ENCODE measurements around the gene TMEM163.
"Not testable (repeated sequence)": the region's sequence is repeated elsewhere in the genome, so short reads cannot be mapped to it uniquely, and the experiment has no call there.

TMEM163 gene

DNA sequence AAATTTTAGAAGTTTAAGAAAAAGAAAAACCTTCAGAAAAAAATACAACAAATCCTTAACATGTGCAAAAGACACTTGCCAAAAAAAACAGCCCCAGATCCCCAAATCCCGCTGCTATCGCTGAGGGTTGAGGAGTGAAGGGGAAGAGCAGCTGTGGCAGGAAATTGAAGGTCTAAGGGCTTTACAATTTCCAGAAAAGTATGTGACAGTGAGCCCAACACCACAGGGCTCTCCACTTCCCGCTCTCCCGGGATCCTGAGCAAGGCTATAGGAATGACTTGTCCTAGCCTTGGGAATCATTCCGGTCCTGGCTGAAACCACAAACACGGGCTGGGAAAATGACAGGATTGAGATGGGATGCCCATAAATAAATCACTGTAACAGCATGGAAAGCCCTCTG, 191.4 kb downstream of the TMEM163 start:
- DNase-seq (ENCODE audit: low read depth): no peak

DNA sequence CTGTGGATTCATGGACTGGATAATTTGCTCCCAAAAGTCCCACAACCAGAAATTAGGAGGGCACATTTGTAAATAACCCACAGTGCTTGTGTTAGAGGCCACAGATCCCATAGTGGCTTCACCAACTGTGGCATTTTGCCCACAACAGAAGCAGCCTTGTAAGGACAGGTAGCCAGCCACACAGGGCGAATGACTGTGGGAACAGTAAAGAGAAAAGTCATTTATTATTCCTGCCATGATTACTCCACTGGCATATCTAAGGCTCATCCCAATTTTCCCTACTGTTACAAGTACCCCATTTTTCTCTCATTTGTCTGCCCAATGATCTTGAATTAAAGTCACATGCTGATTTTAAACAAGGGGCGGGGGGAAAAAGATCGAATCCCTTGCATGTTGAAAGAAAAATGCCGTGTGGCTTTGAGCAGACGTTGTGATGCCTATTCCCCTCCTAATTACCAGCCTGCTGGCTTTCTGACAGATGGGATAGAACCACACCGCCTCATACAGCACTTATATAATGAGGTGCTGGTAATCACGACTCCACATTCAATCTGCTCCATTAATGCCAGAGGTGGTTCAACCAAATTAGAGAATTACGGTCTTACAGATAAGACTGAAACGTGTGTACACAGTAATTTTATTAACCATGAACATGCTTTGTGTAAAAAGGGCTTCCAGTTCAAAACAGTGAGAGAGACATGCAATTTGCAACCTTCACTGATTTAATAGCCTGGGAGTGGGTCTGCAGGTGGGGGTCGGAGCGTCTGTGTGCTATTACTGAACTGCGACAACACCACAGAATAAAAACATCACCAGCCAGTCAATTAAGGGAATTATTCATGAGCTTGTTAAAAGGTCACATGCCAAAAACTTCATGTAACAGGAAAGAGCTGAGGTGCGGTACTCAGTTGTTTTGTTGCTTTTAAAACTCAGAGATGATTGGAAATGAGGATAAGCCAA, 196.0 kb downstream of the TMEM163 start:
- no peak for DNase-seq (ENCODE audit: low read depth)

DNA sequence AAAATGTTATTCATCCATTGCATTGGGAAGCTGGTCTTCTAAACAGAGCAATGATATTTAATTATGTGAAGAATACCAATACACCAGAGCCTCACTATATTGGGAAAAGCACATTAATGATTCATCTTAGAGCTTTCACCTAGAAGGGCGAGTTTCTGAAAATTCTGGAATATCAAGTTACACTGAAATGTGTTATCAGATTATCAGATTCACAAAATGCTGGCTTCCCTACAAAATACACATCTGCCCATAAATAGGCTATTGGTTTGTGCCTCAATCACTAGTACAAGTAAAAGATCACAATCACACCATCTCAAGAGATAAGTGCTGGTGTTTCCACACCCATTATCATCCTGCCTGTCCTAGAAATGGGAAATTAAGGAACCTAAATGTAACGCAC, 200.7 kb downstream of the TMEM163 start:
- no peak for DNase-seq (ENCODE audit: low read depth)

DNA sequence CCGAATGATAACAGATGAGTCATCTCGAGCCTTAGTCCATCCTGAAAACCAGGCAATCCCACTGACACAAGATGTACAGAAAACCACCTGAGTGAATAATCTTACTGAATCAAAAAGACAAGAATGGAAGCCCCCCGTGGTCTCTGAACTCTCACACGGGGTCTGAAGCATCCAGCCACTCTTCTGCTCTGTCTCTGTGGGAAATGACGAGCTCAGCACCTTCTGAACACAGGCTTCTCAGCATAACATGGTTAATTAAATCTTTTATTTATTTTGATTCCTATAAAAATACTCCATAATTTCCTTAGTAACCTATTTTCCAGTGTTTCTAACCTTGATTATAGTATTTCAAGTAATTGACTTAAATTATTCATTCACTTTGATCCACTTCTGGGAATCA, 203.7 kb downstream of the TMEM163 start:
- DNase-seq (ENCODE audit: low read depth): no peak

DNA sequence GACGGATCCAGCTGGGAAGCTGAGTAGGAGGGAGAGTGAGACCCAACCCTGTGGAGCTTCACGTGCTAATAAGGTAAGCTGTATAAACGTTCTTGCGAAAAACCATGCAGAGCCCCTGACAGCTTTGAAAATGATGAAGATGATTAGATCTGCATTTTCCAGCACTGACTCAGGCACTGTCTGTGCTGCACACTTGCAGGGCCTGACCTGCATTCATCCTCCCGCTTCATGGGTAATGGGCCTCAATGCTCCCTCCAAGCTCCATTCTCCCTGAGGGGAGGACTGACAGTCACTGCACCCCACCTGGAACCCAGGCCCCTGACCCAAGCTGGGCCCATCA, 205.4 kb downstream of the TMEM163 start:
- no peak for DNase-seq (ENCODE audit: low read depth)

DNA sequence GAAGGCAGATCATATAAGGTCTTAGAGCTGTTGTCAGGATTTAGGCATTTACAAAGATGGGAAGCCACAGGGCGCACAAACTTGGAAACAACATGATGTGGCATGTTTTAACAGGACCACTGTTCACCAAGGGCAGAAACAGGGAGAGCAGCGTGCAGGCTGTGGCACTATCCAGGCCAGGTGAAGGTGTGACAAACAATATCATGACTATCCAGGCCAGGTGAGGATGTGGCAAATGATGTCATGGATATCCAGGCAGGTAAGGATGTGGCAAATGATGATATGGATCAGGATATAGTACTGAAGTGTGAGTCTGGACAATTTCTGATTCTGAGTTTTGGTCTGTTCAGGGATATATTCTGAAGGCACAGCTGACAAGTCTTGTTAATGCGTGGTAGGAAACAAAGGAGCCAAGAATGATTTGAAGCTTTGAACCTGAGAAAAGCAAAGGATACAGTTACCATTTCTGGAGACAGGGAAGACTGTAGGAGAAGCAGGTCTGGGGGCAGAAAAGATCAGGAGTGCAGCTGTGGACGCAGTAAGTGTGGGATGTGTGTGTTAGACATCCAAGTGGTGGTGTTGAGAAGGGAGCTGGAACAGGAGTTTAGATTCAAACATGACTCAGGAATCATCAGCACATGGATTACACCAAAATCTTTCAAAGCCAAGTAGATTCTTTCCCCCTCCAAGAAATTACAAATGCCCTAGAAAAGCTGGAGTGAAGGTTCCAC, 205.9 kb downstream of the TMEM163 start:
- DNase-seq (ENCODE audit: low read depth): no peak

- DNase-seq (ENCODE audit: low read depth): no peak
Observed at GRCh38 chr2:134508391-134508790, 210.4 kb downstream of the TMEM163 start.

GRCh38 chr2:134507697-134508096, 211.1 kb downstream of the TMEM163 start:
- DNase-seq (ENCODE audit: low read depth): no peak

DNA sequence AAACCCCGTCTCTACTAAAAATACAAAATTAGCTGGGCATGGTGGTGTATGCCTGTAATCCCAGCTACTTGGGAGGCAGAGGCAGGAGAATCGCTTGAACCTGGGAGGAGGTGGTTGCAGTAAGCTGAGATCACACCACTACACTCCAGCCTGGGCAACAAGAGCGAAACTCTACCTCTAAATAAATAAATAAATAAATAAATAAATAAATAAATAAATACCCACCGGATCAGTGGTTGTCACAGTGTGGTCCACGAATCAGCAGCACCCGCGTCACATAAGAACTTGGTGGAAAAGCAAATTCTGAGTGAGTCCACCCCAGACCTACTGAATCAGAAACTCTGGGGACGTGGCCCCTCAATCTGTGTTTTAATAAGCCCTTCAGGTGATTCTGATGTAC, 211.6 kb downstream of the TMEM163 start:
- not testable (repeated sequence) for DNase-seq (ENCODE audit: low read depth)

GRCh38 chr2:134505446-134505845, 213.4 kb downstream of the TMEM163 start:
- DNase-seq (ENCODE audit: low read depth): no peak

GRCh38 chr2:134504586-134505336, 214.0 kb downstream of the TMEM163 start:
- no peak for DNase-seq (ENCODE audit: low read depth)

GRCh38 chr2:134502104-134502503, 216.7 kb downstream of the TMEM163 start:
- DNase-seq (ENCODE audit: low read depth): no peak

DNA sequence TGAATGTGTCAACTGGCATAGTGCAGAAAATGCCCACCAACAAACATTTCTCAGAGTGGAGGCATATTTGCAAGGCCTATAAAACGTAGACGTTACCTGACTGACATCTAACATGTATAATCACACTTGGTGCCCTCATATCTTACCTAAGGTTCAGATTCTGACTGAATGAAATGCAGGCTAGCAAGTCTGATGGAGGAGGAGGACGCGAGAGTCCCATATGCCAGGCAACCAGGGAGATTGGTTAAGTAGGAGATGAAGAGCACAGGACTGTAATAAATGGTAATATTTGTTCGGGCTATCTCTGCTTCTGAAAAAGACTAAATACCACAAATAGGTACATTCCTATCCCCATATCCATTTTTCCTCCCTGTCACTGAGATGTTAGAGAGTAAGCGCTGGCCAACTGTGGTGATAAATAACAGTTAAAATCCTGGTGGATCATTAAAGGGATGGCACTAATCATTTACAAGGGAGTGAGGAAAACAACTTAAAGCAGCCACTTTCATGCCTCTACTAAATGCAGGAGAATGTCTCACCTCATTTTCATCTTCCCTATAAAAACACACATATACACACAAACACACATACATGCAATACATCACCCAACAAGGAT, 217.2 kb downstream of the TMEM163 start:
- no peak for DNase-seq (ENCODE audit: low read depth)

GRCh38 chr2:134500211-134500935, 218.4 kb downstream of the TMEM163 start:
- no peak for DNase-seq (ENCODE audit: low read depth)

DNA sequence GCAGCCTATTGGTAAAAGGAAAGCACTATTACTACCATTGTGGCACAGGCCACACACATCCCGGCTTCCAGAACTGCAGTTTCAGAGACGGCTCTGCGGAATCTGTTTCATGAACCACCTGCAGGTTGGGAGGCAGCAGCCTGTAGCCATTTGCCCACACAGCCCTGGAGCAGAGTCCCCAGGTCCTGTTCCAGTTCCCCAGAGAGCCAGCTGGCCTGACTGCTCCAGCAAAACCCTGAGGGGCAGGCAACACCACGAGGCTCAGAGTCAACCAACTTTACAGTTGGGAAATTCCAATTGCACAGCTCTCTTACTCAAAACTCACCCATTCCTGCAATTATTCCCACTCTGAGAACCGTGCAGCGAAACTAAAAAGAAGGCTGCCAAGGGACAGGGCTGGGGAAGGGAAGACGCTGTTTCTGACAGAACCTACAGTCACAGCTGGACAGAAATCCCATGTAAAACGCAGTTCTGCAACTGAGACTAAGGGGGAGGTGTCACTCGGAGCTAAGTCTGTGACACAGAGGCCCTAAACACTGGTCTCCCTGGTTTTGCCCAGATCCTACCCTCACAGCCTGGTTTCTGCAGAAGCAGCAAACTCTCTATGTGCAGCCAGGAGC, 219.4 kb downstream of the TMEM163 start:
- no peak for DNase-seq (ENCODE audit: low read depth)

GRCh38 chr2:134498654-134499053, 220.1 kb downstream of the TMEM163 start:
- DNase-seq (ENCODE audit: low read depth): no peak

- no peak for DNase-seq (ENCODE audit: low read depth)
Observed at GRCh38 chr2:134493797-134494196, 225.0 kb downstream of the TMEM163 start.

DNA sequence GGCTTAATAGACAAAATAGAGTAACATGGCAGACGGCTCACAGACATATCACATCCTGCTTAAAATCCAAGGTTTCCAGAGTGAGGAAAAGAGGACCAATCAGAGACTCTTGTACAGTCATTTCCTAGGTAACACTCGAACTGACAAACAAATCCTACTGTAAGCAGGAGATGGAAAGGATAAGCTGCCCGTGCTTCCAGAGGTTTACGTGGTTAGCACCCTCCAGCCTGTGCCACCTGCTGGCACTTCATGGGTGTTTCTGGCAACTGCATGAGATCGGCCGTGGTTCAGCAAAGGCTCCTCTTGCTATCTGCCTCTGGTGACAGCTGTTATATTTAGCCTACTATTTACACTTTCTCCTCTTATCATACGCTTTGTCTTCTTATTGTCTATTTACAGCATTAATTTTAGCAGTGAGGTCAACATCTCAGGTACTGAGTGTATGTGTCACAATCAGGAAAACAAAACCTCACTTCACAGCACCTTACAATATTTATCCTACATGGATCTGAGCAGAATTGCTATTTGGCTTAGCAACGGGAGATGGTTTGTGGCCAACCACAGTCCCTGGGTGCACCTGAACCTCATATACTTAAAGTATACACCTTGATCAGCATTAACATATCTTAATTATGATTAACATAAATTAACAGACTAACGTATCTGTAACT, 226.9 kb downstream of the TMEM163 start:
- no peak for DNase-seq (ENCODE audit: low read depth)

DNA sequence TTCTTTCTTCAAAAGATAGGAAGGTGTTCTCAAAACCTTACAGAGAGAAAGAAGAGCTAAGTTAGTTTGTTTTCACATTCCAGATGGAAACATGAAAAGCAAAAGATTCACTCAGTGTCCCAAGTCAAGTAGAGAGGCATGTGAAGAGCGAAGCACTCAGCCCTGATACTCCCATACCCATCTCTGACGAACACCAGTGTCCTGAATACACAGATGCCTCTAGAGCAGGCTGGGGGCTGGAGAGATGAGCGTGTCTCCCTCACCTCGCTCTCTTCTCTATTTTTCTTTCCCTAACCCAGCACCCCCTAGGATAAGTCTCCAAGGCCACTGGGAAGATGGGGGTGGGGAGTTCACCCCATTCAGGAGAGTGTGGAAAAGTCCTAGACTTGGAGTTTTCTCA, 227.8 kb downstream of the TMEM163 start:
- DNase-seq (ENCODE audit: low read depth): no peak

DNA sequence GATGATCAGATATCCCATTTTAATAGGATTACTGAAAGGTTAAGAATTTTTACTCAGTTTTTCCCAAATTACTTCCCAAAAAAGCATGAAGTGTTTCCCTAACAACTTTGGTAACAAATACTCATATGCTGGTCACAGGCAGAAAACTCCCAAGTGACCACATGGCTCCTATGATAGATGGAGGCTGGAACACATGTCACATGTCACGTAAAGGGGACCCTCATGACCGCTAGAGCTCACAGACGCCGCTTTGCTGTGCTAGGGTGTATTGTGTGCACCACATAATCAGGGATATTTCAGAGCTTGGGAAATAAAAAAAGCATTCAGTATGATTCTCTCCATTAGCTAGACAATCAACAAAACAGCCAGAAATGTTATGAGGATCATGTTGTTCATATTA, 228.2 kb downstream of the TMEM163 start:
- DNase-seq (ENCODE audit: low read depth): no peak
